Measurements from ENCODE around the gene SH3GL1.

SH3GL1 gene

DNA sequence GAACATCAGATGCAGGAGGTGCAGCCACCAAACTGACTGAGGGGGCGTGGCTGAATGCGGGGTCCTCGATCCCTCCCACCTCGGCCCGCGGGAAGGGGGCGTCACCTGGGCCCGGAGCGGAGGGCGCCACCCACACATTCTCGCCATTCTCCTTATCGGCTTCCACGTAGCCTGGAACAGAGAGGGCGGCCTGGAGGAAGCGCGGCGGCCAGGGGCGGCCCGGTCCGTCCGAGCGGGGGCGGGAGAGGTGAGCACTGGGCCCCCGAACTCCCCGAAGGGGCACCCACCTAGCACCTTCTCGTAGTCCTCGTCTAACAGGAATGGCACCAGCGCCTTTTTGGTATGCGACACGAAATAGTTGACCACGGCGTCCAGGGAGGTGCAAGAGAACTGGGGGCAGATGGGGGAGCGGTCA lies 73.5 kb downstream of the SH3GL1 start:
- H3K27ac ChIP-seq (ENCODE audit: low read length), result no peak overlapping the region
- 0 out of 2 replicates have a peak, but pooled peaks cover 3% of the 10 kb centered on the region for H3K4me1 ChIP-seq (ENCODE audit: low read length)
- H3K4me3 ChIP-seq (ENCODE audit: low read length), result no peak overlapping the region
- TF ChIP-seq EZH2 (optimal IDR thresholded peaks at IDR 0.05; ENCODE audit: low read depth, low read length), result no peak
- no peak for TF ChIP-seq EZH2phosphoT487 (IDR thresholded peaks at IDR 0.05; ENCODE audit: low read length)
- TF ChIP-seq, protein P1, sequence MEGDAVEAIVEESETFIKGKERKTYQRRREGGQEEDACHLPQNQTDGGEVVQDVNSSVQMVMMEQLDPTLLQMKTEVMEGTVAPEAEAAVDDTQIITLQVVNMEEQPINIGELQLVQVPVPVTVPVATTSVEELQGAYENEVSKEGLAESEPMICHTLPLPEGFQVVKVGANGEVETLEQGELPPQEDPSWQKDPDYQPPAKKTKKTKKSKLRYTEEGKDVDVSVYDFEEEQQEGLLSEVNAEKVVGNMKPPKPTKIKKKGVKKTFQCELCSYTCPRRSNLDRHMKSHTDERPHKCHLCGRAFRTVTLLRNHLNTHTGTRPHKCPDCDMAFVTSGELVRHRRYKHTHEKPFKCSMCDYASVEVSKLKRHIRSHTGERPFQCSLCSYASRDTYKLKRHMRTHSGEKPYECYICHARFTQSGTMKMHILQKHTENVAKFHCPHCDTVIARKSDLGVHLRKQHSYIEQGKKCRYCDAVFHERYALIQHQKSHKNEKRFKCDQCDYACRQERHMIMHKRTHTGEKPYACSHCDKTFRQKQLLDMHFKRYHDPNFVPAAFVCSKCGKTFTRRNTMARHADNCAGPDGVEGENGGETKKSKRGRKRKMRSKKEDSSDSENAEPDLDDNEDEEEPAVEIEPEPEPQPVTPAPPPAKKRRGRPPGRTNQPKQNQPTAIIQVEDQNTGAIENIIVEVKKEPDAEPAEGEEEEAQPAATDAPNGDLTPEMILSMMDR (IDR thresholded peaks at IDR 0.05; ENCODE audit: low read length), result no peak
- H2AFZ ChIP-seq (ENCODE audit: low read length), result no peak overlapping the region
- peaks cover 23% of the 10 kb centered on the region for H3K27me3 ChIP-seq (replicated peaks; ENCODE audit: insufficient read depth, low read length)
- H3K9ac ChIP-seq (ENCODE audit: low read length), result no peak overlapping the region
- H3K36me3 ChIP-seq (replicated peaks; ENCODE audit: insufficient read depth, low read length), result no peaks in the 10 kb centered on the region
- no peaks in the 10 kb centered on the region for H3F3A ChIP-seq (ENCODE audit: insufficient read depth, low read length)
- peak overlapping the region; percentile 63; the same call in 1 of the 2 replicates for H3K4me2 ChIP-seq (ENCODE audit: low read depth, low read length)
- no peaks in the 10 kb centered on the region for H3K9me3 ChIP-seq (replicated peaks; ENCODE audit: insufficient read depth, low read length)
- H4K20me1 ChIP-seq (ENCODE audit: insufficient read depth, low read length), result no peaks in the 10 kb centered on the region
- no peaks in the 10 kb centered on the region for H3K9me2 ChIP-seq (replicated peaks; ENCODE audit: insufficient read depth, low read length)
- DNase-seq, result no peak
- H3K79me2 ChIP-seq (ENCODE audit: low read length), result no peaks in the 10 kb centered on the region

DNA sequence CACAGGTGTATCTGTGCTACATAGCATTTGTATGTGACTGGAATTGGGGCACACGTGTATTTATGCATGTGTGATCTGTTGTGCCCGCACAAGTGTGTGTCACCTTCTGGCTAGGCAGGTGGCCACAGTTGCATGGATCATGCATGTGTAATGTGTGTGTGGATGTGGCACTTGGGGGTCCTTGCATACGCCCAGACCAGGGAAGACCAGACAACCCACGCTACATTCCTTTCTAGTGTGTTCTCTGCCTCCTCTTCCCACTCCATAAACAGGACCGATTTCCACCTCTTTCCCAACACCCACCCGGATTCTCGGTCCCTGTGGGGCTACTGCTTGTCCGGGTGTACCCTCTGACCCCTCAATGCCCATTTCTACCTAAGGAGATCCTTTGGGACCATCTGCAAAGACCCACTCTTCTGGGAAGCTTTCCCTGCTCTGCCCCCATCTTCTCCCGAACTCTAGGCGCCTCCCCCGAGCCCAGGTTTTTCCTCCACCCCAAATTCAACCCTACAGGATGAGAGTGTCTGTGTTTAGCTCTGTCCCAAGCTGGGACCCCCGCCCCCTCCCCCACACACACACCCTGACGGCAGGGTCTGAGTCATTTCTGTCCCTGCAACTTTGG lies 74.0 kb downstream of the SH3GL1 start:
- Histone ChIP-seq H2AFZ (ENCODE audit: low read length) (no peak overlapping the region), H3K4me2 (ENCODE audit: low read depth, low read length) (no peak overlapping the region), H3K9ac (ENCODE audit: low read length) (no peak overlapping the region), H3K4me1 (ENCODE audit: low read length) (0 out of 2 replicates have a peak, but pooled peaks cover 3% of the 10 kb centered on the region), H4K20me1 (ENCODE audit: insufficient read depth, low read length) (no peaks in the 10 kb centered on the region), H3K79me2 (ENCODE audit: low read length) (no peaks in the 10 kb centered on the region), H3K27me3 (replicated peaks; ENCODE audit: insufficient read depth, low read length) (peaks cover 23% of the 10 kb centered on the region), H3K9me2 (replicated peaks; ENCODE audit: insufficient read depth, low read length) (no peaks in the 10 kb centered on the region), H3K4me3 (ENCODE audit: low read length) (no peak overlapping the region), H3K9me3 (replicated peaks; ENCODE audit: insufficient read depth, low read length) (no peaks in the 10 kb centered on the region), H3K27ac (ENCODE audit: low read length) (no peak overlapping the region), H3F3A (ENCODE audit: insufficient read depth, low read length) (no peaks in the 10 kb centered on the region), H3K36me3 (replicated peaks; ENCODE audit: insufficient read depth, low read length) (no peaks in the 10 kb centered on the region)
- DNase-seq, result no peak
- TF ChIP-seq EZH2 (optimal IDR thresholded peaks at IDR 0.05; ENCODE audit: low read depth, low read length), result no peak
- no peak for TF ChIP-seq EZH2phosphoT487 (IDR thresholded peaks at IDR 0.05; ENCODE audit: low read length)
- TF ChIP-seq, protein P1 (IDR thresholded peaks at IDR 0.05; ENCODE audit: low read length), result no peak

DNA sequence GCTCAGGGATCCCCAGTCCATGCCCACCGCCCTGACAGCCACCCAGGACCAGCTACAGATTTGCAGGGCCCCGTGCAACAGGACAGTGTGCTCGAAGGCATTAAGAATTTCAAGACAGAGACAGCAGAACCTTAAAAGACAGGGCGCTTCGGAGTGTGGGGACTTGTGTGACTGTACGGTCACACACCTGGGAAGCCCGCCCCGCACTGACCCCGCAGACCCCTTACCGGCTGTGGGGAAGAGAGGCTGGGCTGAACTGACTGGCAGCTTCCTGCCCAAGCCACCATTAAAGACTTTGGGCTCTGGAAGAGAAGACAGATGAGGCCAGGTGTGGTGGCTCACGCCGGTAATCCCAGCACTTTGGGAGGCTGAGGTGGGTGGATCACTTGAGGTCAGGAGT lies 76.1 kb downstream of the SH3GL1 start:
- no peaks in the 10 kb centered on the region for H3F3A ChIP-seq (ENCODE audit: insufficient read depth, low read length)
- no peak overlapping the region for H3K4me2 ChIP-seq (ENCODE audit: low read depth, low read length)
- no peak overlapping the region for H2AFZ ChIP-seq (ENCODE audit: low read length)
- no peaks in the 10 kb centered on the region for H3K36me3 ChIP-seq (replicated peaks; ENCODE audit: insufficient read depth, low read length)
- peaks cover 30% of the 10 kb centered on the region for H3K27me3 ChIP-seq (replicated peaks; ENCODE audit: insufficient read depth, low read length)
- no peaks in the 10 kb centered on the region for H3K9me2 ChIP-seq (replicated peaks; ENCODE audit: insufficient read depth, low read length)
- no peak overlapping the region for H3K4me3 ChIP-seq (ENCODE audit: low read length)
- H3K79me2 ChIP-seq (ENCODE audit: low read length), result no peaks in the 10 kb centered on the region
- H3K27ac ChIP-seq (ENCODE audit: low read length), result no peak overlapping the region
- TF ChIP-seq, protein P1 (IDR thresholded peaks at IDR 0.05; ENCODE audit: low read length), result no peak
- TF ChIP-seq EZH2phosphoT487 (IDR thresholded peaks at IDR 0.05; ENCODE audit: low read length) (no peak), EZH2 (optimal IDR thresholded peaks at IDR 0.05; ENCODE audit: low read depth, low read length) (no peak)
- no peaks in the 10 kb centered on the region for H4K20me1 ChIP-seq (ENCODE audit: insufficient read depth, low read length)
- DNase-seq, result no peak
- 0 out of 2 replicates have a peak, but pooled peaks cover 3% of the 10 kb centered on the region for H3K4me1 ChIP-seq (ENCODE audit: low read length)
- H3K9ac ChIP-seq (ENCODE audit: low read length), result no peak overlapping the region
- H3K9me3 ChIP-seq (replicated peaks; ENCODE audit: insufficient read depth, low read length), result no peaks in the 10 kb centered on the region
